Liver (tissue), 9 donors: ENCODE results near the gene EXTL1. TPM values are rescaled to one million over a fixed set of nuclear protein-coding genes. Genes with fewer than 3 reads are reported as not detected.
A peak's percentile ranks its signal among the peaks of the same experiment; 100 is the strongest.

Source experiments
- DNase-seq: peaks from one replicate; pipeline ENCODE4 v3.0.0-alpha.2; 2017; ENCODE audit warnings: low spot score
- H3K27ac ChIP-seq, 2 donors: one replicate each; pipeline ENCODE4 v1.7.0; 2013; ENCODE audit warnings: inconsistent platforms in 2 of 2, low read length in 2 of 2, control low read depth in 1 of 2, low read depth in 1 of 2, mild to moderate bottlenecking in 1 of 2
- H3K27me3 ChIP-seq, 4 donors: one replicate each; pipeline versions ENCODE4 v1.6.1 to v1.7.0; 2013; ENCODE audit warnings: low read length in 3 of 4, inconsistent platforms in 1 of 4, mild to moderate bottlenecking in 1 of 4, moderate library complexity in 1 of 4; ENCODE audit not compliant: control insufficient read depth in 4 of 4, insufficient read depth in 4 of 4
- H3K36me3 ChIP-seq, 4 donors: one replicate each; pipeline versions ENCODE4 v1.6.1 to v1.7.0; 2013; ENCODE audit warnings: low read length in 3 of 4, mild to moderate bottlenecking in 3 of 4, low read depth in 1 of 4, moderate library complexity in 1 of 4; ENCODE audit not compliant: control insufficient read depth in 4 of 4, insufficient read depth in 3 of 4
- H3K4me1 ChIP-seq, 4 donors: one replicate each; pipeline versions ENCODE4 v1.6.1 to v1.7.0; 2013; ENCODE audit warnings: low read length in 3 of 4, mild to moderate bottlenecking in 3 of 4, moderate library complexity in 1 of 4; ENCODE audit not compliant: control insufficient read depth in 4 of 4, insufficient read depth in 4 of 4
- H3K4me3 ChIP-seq, 3 donors: one replicate each; pipeline versions ENCODE4 v1.6.1 to v1.7.0; 2013; ENCODE audit warnings: low read length in 3 of 3, control low read depth in 1 of 3, low read depth in 1 of 3, mild to moderate bottlenecking in 1 of 3
- H3K9ac ChIP-seq, 2 donors: one replicate each; pipeline ENCODE4 v1.7.0; 2013; ENCODE audit warnings: low read length in 2 of 2, mild to moderate bottlenecking in 2 of 2, moderate library complexity in 2 of 2, control low read depth in 1 of 2, low read depth in 1 of 2
- H3K9me3 ChIP-seq, 4 donors: one replicate each; pipeline versions ENCODE4 v1.6.1 to v1.7.0; 2013; ENCODE audit warnings: low read length in 3 of 4; ENCODE audit not compliant: control insufficient read depth in 4 of 4
- ATF3 ChIP-seq: IDR thresholded peaks from 2 replicates; pipeline ENCODE4 v1.6.1; 2016; ENCODE audit warnings: antibody characterized with exemption
- CTCF ChIP-seq: fragments of 150-350 bp; IDR thresholded peaks from 2 replicates; pipeline ENCODE4 v1.5.1; 2017; ENCODE audit warnings: improper control_type of control experiment, low read depth, low read length; ENCODE audit not compliant: missing input control
- FOXA1 ChIP-seq: IDR thresholded peaks from 2 replicates; pipeline ENCODE4 v1.6.1; 2016; ENCODE audit warnings: antibody characterized with exemption
- GABPA ChIP-seq, 2 donors: IDR thresholded peaks in 1 of 2; conservative IDR thresholded peaks in 1 of 2; 2 replicates each; pipeline ENCODE4 v1.6.1; 2016; ENCODE audit warnings: antibody characterized with exemption in 2 of 2, mild to moderate bottlenecking in 1 of 2, moderate library complexity in 1 of 2
- JUND ChIP-seq, 2 donors: IDR thresholded peaks; 2 replicates each; pipeline ENCODE4 v1.6.1; 2016; ENCODE audit warnings: antibody characterized with exemption in 2 of 2
- MAX ChIP-seq: IDR thresholded peaks from 2 replicates; pipeline ENCODE4 v1.6.1; 2016; ENCODE audit warnings: antibody characterized with exemption
- NR2F2 ChIP-seq: IDR thresholded peaks from 2 replicates; pipeline ENCODE4 v1.6.1; 2016; ENCODE audit warnings: antibody characterized with exemption
- RAD21 ChIP-seq, 2 donors: IDR thresholded peaks; 2 replicates each; pipeline ENCODE4 v1.6.1; 2016; ENCODE audit warnings: antibody characterized with exemption in 2 of 2, mild to moderate bottlenecking in 2 of 2
- REST ChIP-seq: IDR thresholded peaks from 2 replicates; pipeline ENCODE4 v1.6.1; 2016; ENCODE audit warnings: antibody characterized with exemption, mild to moderate bottlenecking
- RXRA ChIP-seq, 2 donors: IDR thresholded peaks; 2 replicates each; pipeline ENCODE4 v1.6.1; 2017 to 2018; ENCODE audit warnings: antibody characterized with exemption in 2 of 2, mild to moderate bottlenecking in 1 of 2
- SP1 ChIP-seq: IDR thresholded peaks from 2 replicates; pipeline ENCODE4 v1.6.1; 2018; ENCODE audit warnings: antibody characterized with exemption, mild to moderate bottlenecking
- TAF1 ChIP-seq: conservative IDR thresholded peaks from 2 replicates; pipeline ENCODE4 v1.6.1; 2016; ENCODE audit warnings: antibody characterized with exemption, mild to moderate bottlenecking
- ZBTB33 ChIP-seq: IDR thresholded peaks from 2 replicates; pipeline ENCODE4 v1.6.1; 2016; ENCODE audit warnings: antibody characterized with exemption
- WGBS: extraction: QIAGEN DNeasy Blood & Tissue Kit; methylation state at CpG from one replicate; pipeline ENCODE4 v1.1.7; 2013; 5-methylcytosine and 5-hydroxymethylcytosine counted together
- polyA plus RNA-seq, 2 donors: library from polyadenylated mRNA; stranded (reverse) in 1 of 2; unstranded in 1 of 2; fragments of 200-250 nt in 1 of 2; fragments of >200 nt in 1 of 2; fragmentation: Nextera tagmentation in 1 of 2; extraction: Ambion mirVana in 1 of 2; gene quantifications; one replicate each; pipeline versions ENCODE4 v1.2.1 to v1.2.3, GENCODE V29; 2013 to 2015
- total RNA-seq, 2 donors: library from RNA; depleted of rRNA; stranded (reverse); fragments of >200 nt; gene quantifications; one replicate each; pipeline ENCODE4 v1.2.3, GENCODE V29; 2014
- donor health status: healthy.
- donor health status: healthy.
- donor health status: healthy.
- donor health status: healthy.
- donor health status: healthy.

EXTL1 gene
- total and polyA plus RNA-seq, 4 donors: under 0.01 TPM; not detected in 3

GRCh38 chr1:26044414-26044813, 22.8 kb downstream of the EXTL1 start:
- TF ChIP-seq RAD21 (IDR thresholded peaks at IDR 0.05) (no peak), FOXA1 (no peak), ZBTB33 (no peak), MAX (no peak), RXRA (IDR thresholded peaks at IDR 0.05) (no peak), CTCF (no peak), SP1 (no peak), JUND (IDR thresholded peaks at IDR 0.05) (no peak), GABPA (IDR thresholded peaks at IDR 0.05 in 1 of 2, conservative IDR thresholded peaks at IDR 0.05 in 1 of 2) (no peak), REST (no peak), TAF1 (no peak), NR2F2 (no peak)

GRCh38 chr1:26044971-26045721, 23.6 kb downstream of the EXTL1 start:
- Histone ChIP-seq H3K9me3 (no peaks in the 10 kb centered on the region), H3K9ac (no peak overlapping the region), H3K27me3 (peaks cover 0 to 17% (median 8%) of the 10 kb centered on the region in 4 donors), H3K4me3 (peak overlapping the region in 1 of 3 donors; percentile 8), H3K36me3 (no peaks in the 10 kb centered on the region), H3K27ac (no peak overlapping the region), H3K4me1 (peaks cover 7 to 14% (median 9%) of the 10 kb centered on the region in 4 donors)
- no peak for DNase-seq
- 31% methylated on average over 29 of the region's 29 CpGs for WGBS
- TF ChIP-seq RAD21 (IDR thresholded peaks at IDR 0.05) (no peak), MAX (no peak), ATF3 (no peak), CTCF (no peak), JUND (IDR thresholded peaks at IDR 0.05) (no peak), FOXA1 (no peak), RXRA (IDR thresholded peaks at IDR 0.05) (no peak), NR2F2 (no peak), GABPA (IDR thresholded peaks at IDR 0.05 in 1 of 2, conservative IDR thresholded peaks at IDR 0.05 in 1 of 2) (no peak)

More at GRCh38 chr1:26044414-26044813, 22.8 kb downstream of the EXTL1 start:
- Histone ChIP-seq H3K36me3 (no peaks in the 10 kb centered on the region), H3K9me3 (no peaks in the 10 kb centered on the region), H3K4me1 (peaks cover 7 to 14% (median 9%) of the 10 kb centered on the region in 4 donors), H3K4me3 (no peak overlapping the region), H3K27me3 (peaks cover 0 to 17% (median 8%) of the 10 kb centered on the region in 4 donors), H3K9ac (no peak overlapping the region), H3K27ac (no peak overlapping the region)
- 92% methylated on average over 3 of the region's 3 CpGs for WGBS
- DNase-seq: no peak
